WTC11 (cell line): ENCODE data around the gene ACVR1.

ENCODE experiments used
- CTCF ChIP-seq: fragments of 200-600 bp; IDR thresholded peaks from 2 replicates; pipeline ENCODE4 v1.8.0; 2022; ENCODE audit warnings: antibody characterized with exemption
- ELF4 ChIP-seq: sonication (generic); formaldehyde crosslinking; IDR thresholded peaks from 2 replicates; pipeline ENCODE4 v1.8.1; 2022; ENCODE audit warnings: low read depth, mild to moderate bottlenecking, moderate library complexity, missing genetic modification reagents
- JAZF1 ChIP-seq: fragments of 250-450 bp; sonication (Bioruptor Pico); IDR thresholded peaks from 2 replicates; pipeline ENCODE4 v1.9.0; 2021; ENCODE audit warnings: moderate library complexity, mild to moderate bottlenecking, inconsistent platforms
- KAT7 ChIP-seq: sonication (generic); formaldehyde crosslinking; IDR thresholded peaks from 2 replicates; pipeline ENCODE4 v1.8.1; 2023; ENCODE audit warnings: missing genetic modification reagents, mild to moderate bottlenecking, borderline replicate concordance
- MAX ChIP-seq: sonication (generic); formaldehyde crosslinking; IDR thresholded peaks from 2 replicates; pipeline ENCODE4 v1.8.0; 2022; ENCODE audit warnings: mild to moderate bottlenecking, missing genetic modification reagents
- SP1 ChIP-seq: sonication (generic); formaldehyde crosslinking; conservative IDR thresholded peaks from 2 replicates; pipeline ENCODE4 v1.8.1; 2022; ENCODE audit warnings: missing genetic modification reagents
- TEAD4 ChIP-seq: sonication (generic); formaldehyde crosslinking; IDR thresholded peaks from 2 replicates; pipeline ENCODE4 v1.8.0; 2022; ENCODE audit warnings: mild to moderate bottlenecking, missing genetic modification reagents
- ZBTB43 ChIP-seq: sonication (generic); formaldehyde crosslinking; IDR thresholded peaks from 2 replicates; pipeline ENCODE4 v1.8.1; 2023; ENCODE audit warnings: mild to moderate bottlenecking, missing genetic modification reagents
- ZNF263 ChIP-seq: sonication (generic); formaldehyde crosslinking; IDR thresholded peaks from 2 replicates; pipeline ENCODE4 v1.8.1; 2022; ENCODE audit warnings: low read depth, mild to moderate bottlenecking, moderate library complexity, missing genetic modification reagents

GRCh38 chr2:157835006-157835405 is 41.1 kb downstream of the ACVR1 start:
- no peak for TF ChIP-seq TEAD4 (CRISPR knock-in tag)
- TF ChIP-seq CTCF, result no peak
- no peak for TF ChIP-seq KAT7
- TF ChIP-seq ZBTB43 (CRISPR knock-in tag), result no peak
- TF ChIP-seq SP1 (CRISPR knock-in tag), result no peak
- TF ChIP-seq ZNF263 (CRISPR knock-in tag), result no peak
- no peak for TF ChIP-seq JAZF1 (CRISPR knock-in tag)
- no peak for TF ChIP-seq ELF4 (CRISPR knock-in tag)
- TF ChIP-seq MAX (CRISPR knock-in tag), result no peak
